Sigmoid colon (tissue), 4 donors: ENCODE measurements around the gene COX10.
"Not testable (repeated sequence)": the region's sequence is repeated elsewhere in the genome, so short reads cannot be mapped to it uniquely, and the experiment has no call there.

Experiments
- EP300 ChIP-seq, 4 donors: sonication (generic); formaldehyde crosslinking; IDR thresholded peaks; one replicate each; pipeline ENCODE4 v1.6.1; 2017; ENCODE audit warnings: antibody characterized with exemption in 4 of 4
- POLR2A ChIP-seq, 2 donors: fragments of 450-650 bp; IDR thresholded peaks; one replicate each; pipeline ENCODE4 v1.6.1; 2016; ENCODE audit warnings: antibody characterized with exemption in 2 of 2, mild to moderate bottlenecking in 2 of 2, moderate library complexity in 2 of 2
- POLR2AphosphoS5 ChIP-seq, 4 donors: sonication (generic); formaldehyde crosslinking; IDR thresholded peaks; one replicate each; pipeline ENCODE4 v1.6.1; 2017; ENCODE audit warnings: antibody characterized with exemption in 4 of 4
- TF ChIP-seq, protein P1 (sequence below), 4 experiments: fragments of 450-650 bp in 3 of 4; fragments of 200-600 bp in 1 of 4; IDR thresholded peaks; one replicate each; pipeline ENCODE4 v1.5.1; 2016 to 2019; ENCODE audit warnings: antibody characterized with exemption in 4 of 4, mild to moderate bottlenecking in 3 of 4, moderate library complexity in 2 of 4

DNA sequence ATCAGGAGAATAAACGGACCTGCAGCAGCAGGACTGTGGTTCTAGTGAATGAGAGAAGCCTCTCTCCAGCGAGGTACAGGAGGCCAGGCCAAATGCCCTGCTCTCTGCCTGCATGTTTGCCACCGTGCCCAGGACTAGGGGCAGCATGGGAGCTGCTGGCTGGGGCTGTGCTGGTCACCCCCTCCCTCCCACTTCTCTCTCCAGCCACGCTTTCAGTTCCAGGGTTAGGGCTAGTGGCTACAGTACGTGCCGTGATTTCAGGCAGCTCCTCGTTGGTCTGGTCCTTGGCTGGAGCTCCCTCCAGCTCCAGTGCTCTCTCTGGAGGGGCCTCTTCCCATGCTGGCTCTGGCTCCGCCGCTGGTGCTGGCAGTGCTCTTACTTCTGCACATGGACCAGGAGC is 166.7 kb downstream of the COX10 start:
- TF ChIP-seq, protein P1, sequence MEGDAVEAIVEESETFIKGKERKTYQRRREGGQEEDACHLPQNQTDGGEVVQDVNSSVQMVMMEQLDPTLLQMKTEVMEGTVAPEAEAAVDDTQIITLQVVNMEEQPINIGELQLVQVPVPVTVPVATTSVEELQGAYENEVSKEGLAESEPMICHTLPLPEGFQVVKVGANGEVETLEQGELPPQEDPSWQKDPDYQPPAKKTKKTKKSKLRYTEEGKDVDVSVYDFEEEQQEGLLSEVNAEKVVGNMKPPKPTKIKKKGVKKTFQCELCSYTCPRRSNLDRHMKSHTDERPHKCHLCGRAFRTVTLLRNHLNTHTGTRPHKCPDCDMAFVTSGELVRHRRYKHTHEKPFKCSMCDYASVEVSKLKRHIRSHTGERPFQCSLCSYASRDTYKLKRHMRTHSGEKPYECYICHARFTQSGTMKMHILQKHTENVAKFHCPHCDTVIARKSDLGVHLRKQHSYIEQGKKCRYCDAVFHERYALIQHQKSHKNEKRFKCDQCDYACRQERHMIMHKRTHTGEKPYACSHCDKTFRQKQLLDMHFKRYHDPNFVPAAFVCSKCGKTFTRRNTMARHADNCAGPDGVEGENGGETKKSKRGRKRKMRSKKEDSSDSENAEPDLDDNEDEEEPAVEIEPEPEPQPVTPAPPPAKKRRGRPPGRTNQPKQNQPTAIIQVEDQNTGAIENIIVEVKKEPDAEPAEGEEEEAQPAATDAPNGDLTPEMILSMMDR (IDR thresholded peaks at IDR 0.05), result not testable (repeated sequence)
- TF ChIP-seq POLR2AphosphoS5, EP300, POLR2A (IDR thresholded peaks at IDR 0.05): not testable (repeated sequence)
